Activated CD8-positive, alpha-beta T cell treated with anti-CD3 and anti-CD28 coated beads for 36 hours (primary cell): ENCODE data around the gene TRIM22. TPM values are rescaled to one million over a fixed set of nuclear protein-coding genes. Genes with fewer than 3 reads are reported as not detected.
"Not testable (repeated sequence)": the region's sequence is repeated elsewhere in the genome, so short reads cannot be mapped to it uniquely, and the experiment has no call there.

Experiments
- ATAC-seq: fragments of 200-7000 bp; cut with Tn5 transposase; one replicate; pipeline ENCODE4 v1.10.0; 2021; ENCODE audit warnings: mild to moderate bottlenecking, moderate library complexity
- CTCF ChIA-PET: fragments of 350-600 bp; sonication (Branson Sonifier 250); formaldehyde crosslinking; loops from one replicate; lab custom pipeline; 2021; ENCODE audit warnings: antibody characterized with exemption; lab: Charles Lee
- POLR2A ChIA-PET: fragments of 350-600 bp; sonication (Branson Sonifier 250); formaldehyde crosslinking; loops from one replicate; lab custom pipeline; 2021; ENCODE audit warnings: antibody characterized with exemption; lab: Charles Lee
- DNase-seq: peaks from one replicate; pipeline ENCODE4 v3.0.0-alpha.2; 2020
- H3K27ac Mint-ChIP-seq: one replicate; pipeline ENCODE4 v1.8.0; 2021; ENCODE audit warnings: mild to moderate bottlenecking, mixed read lengths
- H3K27me3 Mint-ChIP-seq: one replicate; pipeline ENCODE4 v1.8.0; 2021; ENCODE audit warnings: mixed read lengths
- H3K36me3 Mint-ChIP-seq: one replicate; pipeline ENCODE4 v1.8.0; 2021; ENCODE audit warnings: low read depth, mixed read lengths
- H3K4me1 Mint-ChIP-seq: one replicate; pipeline ENCODE4 v1.8.0; 2021; ENCODE audit warnings: low read depth, mixed read lengths
- H3K4me3 Mint-ChIP-seq: one replicate; pipeline ENCODE4 v1.8.0; 2021; ENCODE audit warnings: mild to moderate bottlenecking, moderate library complexity, mixed read lengths
- H3K9me3 Mint-ChIP-seq: one replicate; pipeline ENCODE4 v1.8.0; 2021; ENCODE audit warnings: mixed read lengths
- intact Hi-C: fragments of 100-400 bp; cut with micrococcal nuclease; formaldehyde crosslinking; loops from one replicate; pipeline ENCODE4 v1.10.0; 2022
- total RNA-seq, 2 experiments: library from RNA; stranded (reverse); gene quantifications; one replicate each; pipeline ENCODE4 v1.2.3, GENCODE V29; 2021
- TF ChIP-seq, protein P1 (sequence below): fragments of 200-600 bp; IDR thresholded peaks from one replicate; pipeline ENCODE4 v1.8.0; 2022; ENCODE audit warnings: antibody characterized with exemption, mild to moderate bottlenecking

The TRIM22 gene
- total RNA-seq, 2 experiments from 2014 or later, result 138 to 149 TPM

DNA sequence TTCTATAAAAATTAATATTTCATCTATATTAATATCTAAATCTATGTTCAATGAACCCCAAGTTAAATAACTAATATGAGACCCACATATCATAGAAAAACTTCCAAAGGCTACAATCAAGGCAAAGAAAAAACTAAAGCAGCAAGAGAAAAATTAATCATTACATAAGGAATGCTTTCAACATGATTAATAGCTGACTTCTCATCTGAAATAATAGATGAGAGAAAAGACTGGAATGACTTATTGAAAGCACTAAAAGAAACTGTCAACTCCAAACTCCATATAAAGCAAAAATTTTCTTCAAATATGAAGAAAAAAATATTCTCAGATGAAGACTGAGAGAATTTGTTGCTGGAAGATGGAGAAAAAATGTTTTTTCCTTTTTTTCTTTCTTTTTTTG, 17.8 kb upstream of the TRIM22 start:
- CTCF ChIA-PET, result no interaction called here
- Mint-ChIP-seq H3K4me1 (peaks cover 9% of the 10 kb centered on the region), H3K27ac (no peak overlapping the region), H3K36me3 (peaks cover 26% of the 10 kb centered on the region), H3K4me3 (no peak overlapping the region), H3K27me3 (no peaks in the 10 kb centered on the region), H3K9me3 (peaks cover 2% of the 10 kb centered on the region)
- intact Hi-C loops, result no loop called here
- POLR2A ChIA-PET, result interaction anchor here (0.6 kb wide), 1 partner anchor 138 kb away, joined by 3 read pairs; no protein-coding TSS in a partner anchor
- DNase-seq (no peak), ATAC-seq (no peak)
- TF ChIP-seq, protein P1, sequence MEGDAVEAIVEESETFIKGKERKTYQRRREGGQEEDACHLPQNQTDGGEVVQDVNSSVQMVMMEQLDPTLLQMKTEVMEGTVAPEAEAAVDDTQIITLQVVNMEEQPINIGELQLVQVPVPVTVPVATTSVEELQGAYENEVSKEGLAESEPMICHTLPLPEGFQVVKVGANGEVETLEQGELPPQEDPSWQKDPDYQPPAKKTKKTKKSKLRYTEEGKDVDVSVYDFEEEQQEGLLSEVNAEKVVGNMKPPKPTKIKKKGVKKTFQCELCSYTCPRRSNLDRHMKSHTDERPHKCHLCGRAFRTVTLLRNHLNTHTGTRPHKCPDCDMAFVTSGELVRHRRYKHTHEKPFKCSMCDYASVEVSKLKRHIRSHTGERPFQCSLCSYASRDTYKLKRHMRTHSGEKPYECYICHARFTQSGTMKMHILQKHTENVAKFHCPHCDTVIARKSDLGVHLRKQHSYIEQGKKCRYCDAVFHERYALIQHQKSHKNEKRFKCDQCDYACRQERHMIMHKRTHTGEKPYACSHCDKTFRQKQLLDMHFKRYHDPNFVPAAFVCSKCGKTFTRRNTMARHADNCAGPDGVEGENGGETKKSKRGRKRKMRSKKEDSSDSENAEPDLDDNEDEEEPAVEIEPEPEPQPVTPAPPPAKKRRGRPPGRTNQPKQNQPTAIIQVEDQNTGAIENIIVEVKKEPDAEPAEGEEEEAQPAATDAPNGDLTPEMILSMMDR, result no peak

DNA sequence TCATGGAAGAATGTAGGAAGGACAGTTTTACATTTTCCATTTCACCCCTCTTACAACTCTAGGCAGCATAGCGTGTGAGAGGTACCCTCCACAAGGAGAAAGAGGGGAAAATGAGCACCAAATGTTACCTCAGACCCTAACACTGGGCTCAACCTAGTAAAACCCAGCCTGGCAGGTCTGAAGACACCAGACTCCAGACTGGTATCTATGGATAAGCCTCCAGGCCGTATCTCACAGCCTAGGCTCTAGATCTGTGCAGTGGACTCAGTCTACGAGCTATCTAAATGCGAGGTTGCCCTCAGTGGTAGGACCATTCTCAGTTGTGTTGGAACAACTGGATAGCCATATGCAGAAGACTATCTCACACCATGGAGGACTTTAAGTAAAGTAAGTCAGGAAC, 15.2 kb upstream of the TRIM22 start:
- ChIA-PET CTCF (no interaction called here), POLR2A (no interaction called here)
- no peaks in the 10 kb centered on the region for H3K27me3 Mint-ChIP-seq
- no peak overlapping the region for H3K27ac Mint-ChIP-seq
- no peak overlapping the region for H3K4me3 Mint-ChIP-seq
- TF ChIP-seq, protein P1, result no peak
- H3K4me1 Mint-ChIP-seq, result peaks cover 19% of the 10 kb centered on the region
- intact Hi-C loops, result no loop called here
- no peak for DNase-seq
- peaks cover 2% of the 10 kb centered on the region for H3K9me3 Mint-ChIP-seq
- ATAC-seq, result no peak
- H3K36me3 Mint-ChIP-seq, result peaks cover 45% of the 10 kb centered on the region

GRCh38 chr11:5679811-5680210, 9.8 kb upstream of the TRIM22 start:
- Mint-ChIP-seq H3K9me3 (peaks cover 3% of the 10 kb centered on the region), H3K4me1 (peaks cover 33% of the 10 kb centered on the region), H3K27ac (peak overlapping the region; percentile 23), H3K4me3 (no peak overlapping the region), H3K27me3 (no peaks in the 10 kb centered on the region), H3K36me3 (peaks cover 50% of the 10 kb centered on the region)
- ATAC-seq (no peak), DNase-seq (no peak)
- ChIA-PET POLR2A (interaction anchor here (0.9 kb wide), 1 partner anchor 31 kb away, joined by 3 read pairs; no protein-coding TSS in a partner anchor), CTCF (no interaction called here)
- intact Hi-C loops, result no loop called here
- TF ChIP-seq, protein P1, result no peak

- DNase-seq, H3K27me3 Mint-ChIP-seq, H3K27ac Mint-ChIP-seq, ATAC-seq, CTCF ChIA-PET, H3K9me3 Mint-ChIP-seq, H3K4me3 Mint-ChIP-seq, intact Hi-C loops: not testable (repeated sequence)
- H3K4me1 Mint-ChIP-seq, result peaks cover 49% of the 10 kb centered on the region
- POLR2A ChIA-PET, result interaction anchor here (0.7 to 1.7 kb wide), 2 partner anchors 10 to 12 kb away, joined by 3 read pairs; no protein-coding TSS in a partner anchor
- H3K36me3 Mint-ChIP-seq, result peaks cover 35% of the 10 kb centered on the region
Measured at GRCh38 chr11:5682890-5683441, 6.6 kb upstream of the TRIM22 start.

DNA sequence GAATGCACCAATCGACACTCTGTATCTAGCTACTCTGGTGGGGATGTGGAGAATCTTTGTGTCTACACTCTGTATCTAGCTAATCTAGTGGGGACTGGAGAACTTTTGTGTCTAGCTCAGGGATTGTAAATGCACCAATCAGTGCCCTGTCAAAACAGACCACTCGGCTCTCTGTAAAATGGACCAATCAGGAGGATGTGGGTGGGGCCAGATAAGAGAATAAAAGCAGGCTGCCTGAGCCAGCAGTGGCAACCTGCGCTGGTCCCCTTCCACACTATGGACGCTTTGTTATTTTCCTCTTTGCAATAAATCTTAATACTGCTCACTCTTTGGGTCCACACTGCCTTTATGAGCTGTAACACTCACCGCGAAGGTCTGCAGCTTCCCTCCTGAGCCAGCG, 6.0 kb upstream of the TRIM22 start:
- not testable (repeated sequence) for ATAC-seq, H3K27me3 Mint-ChIP-seq, H3K9me3 Mint-ChIP-seq
- DNase-seq, result peak; percentile 65
- Mint-ChIP-seq H3K4me3 (peak overlapping the region; percentile 95), H3K4me1 (peaks cover 51% of the 10 kb centered on the region), H3K27ac (peak overlapping the region; percentile 98), H3K36me3 (peaks cover 29% of the 10 kb centered on the region)
- POLR2A ChIA-PET, result interaction anchor here (0.7 to 1.9 kb wide), 6 partner anchors 9 to 59 kb away, joined by 3 to 7 read pairs (median 4); partner anchors contain the start of gene TRIM34
- intact Hi-C loops, result loop anchor here (2.0 kb wide), 2 partner anchors 17 to 59 kb away; partner anchors contain the start of gene TRIM34
- CTCF ChIA-PET, result interaction anchor here (0.7 to 1.9 kb wide), 3 partner anchors 13 to 22 kb away, joined by 3 to 6 read pairs (median 4); no protein-coding TSS in a partner anchor
